Caki2 (cell line): Measurements from ENCODE around the gene RPS3A. TPM values are rescaled to one million over a fixed set of nuclear protein-coding genes. Genes with fewer than 3 reads are reported as not detected.
"Not testable (repeated sequence)": the region's sequence is repeated elsewhere in the genome, so short reads cannot be mapped to it uniquely, and the experiment has no call there.

ENCODE experiments used
- DNase-seq: peaks from one replicate; pipeline ENCODE4 v3.0.0-alpha.2; 2015; ENCODE audit warnings: low read depth
- in situ Hi-C: cut with HindIII; loops from 2 replicates; pipeline ENCODE4 v1.10.0; 2016; ENCODE audit warnings: low sequenced_read_pairs, low pct_unique_long_range_greater_than_20kb, mixed read lengths
- total RNA-seq: library from RNA; depleted of rRNA; stranded (reverse); fragments of >200 nt; shearing (Covaris generic); gene quantifications from 2 replicates; pipeline ENCODE4 v1.2.3, GENCODE V29; 2014; ENCODE audit warnings: low replicate concordance

RPS3A gene
- total RNA-seq, 1 experiment from 2014 or later = 4,461 TPM

DNA sequence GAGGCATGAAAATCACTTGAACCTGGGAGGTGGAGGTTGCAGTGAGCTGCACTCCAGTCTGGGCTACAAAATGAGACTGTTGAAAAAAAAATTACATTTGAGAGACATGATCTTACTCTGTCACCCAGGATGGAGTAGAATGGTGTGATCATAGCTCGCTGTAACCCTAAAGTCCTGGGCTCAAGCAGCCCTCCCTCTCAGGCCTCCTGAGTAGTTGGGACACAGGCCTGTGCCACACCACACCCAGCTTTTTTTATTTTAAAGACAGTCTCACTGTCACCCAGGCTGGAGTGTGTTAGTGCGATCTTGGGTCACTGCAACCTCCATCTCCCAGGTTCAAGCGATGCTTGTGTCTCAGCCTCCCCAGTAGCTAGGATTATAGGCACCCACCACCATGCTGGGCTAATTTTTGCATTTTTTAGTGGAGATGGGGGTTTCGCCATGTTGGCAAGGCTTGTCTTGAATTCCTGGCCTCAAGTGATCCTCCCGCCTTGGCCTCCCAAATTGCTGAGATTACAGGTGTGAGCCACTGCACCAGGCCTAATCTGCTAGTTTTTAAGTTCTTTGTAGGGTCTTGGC is 6.1 kb downstream of the RPS3A start:
- in situ Hi-C loops = no loop called here
- no peak for DNase-seq

DNA sequence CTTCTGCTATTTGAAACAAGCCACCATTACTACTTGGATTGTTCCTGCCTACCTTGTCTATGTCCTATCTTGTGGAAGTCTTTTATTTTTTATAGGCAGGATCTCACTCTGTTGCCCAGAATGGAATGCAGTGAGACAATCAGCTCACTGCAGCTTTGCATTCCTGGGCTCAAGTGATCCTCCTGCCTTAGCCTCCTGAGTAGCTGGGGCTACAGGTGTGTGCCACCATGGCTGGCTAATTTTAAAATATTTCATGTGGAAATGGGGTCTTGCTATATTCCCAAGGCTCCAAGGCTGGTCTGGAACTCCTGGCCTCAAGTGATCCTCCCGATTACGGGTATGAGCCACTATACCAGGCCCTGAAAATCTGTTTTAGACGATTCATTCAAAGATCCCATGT is 7.6 kb downstream of the RPS3A start:
- DNase-seq = no peak
- in situ Hi-C loops = no loop called here

DNA sequence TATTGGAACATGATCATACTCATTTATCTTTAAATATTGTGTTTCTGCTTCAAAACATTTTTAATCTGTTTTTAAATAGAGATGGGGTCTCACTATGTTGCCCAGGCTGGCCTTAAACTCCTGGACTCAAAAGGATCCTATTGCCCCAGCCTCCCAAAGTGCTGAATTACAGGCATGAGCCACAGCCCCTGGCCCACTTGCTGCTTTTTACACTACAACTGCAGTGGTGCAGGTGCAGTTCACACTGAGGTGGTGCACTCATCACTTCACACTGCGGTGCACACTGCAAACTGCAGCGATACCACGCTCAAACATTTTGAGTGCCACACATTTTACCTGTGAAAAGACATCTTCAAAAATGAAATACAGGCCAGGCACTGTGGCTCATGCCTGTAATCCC is 10.8 kb downstream of the RPS3A start:
- in situ Hi-C loops = no loop called here
- no peak for DNase-seq

DNA sequence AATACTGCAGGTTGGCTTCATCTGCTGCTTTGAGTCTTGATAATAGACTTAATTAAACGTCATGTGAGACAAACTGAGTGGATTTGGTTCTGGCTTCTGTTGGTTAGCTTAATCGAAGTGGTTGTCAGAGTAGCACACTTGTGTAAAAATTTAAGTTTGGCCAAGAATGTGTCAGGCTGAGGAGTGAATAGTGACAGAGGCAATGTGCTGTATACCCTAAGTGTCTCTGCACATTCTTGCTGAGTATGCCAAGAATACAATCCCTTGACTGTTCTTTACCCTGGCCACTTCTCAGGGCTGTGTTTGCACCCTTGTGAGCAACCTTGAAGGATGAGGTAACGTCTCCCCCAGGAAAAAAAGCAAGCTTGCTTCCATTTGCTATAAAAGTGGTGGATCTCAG is 14.9 kb downstream of the RPS3A start:
- no peak for DNase-seq
- in situ Hi-C loops = no loop called here

DNA sequence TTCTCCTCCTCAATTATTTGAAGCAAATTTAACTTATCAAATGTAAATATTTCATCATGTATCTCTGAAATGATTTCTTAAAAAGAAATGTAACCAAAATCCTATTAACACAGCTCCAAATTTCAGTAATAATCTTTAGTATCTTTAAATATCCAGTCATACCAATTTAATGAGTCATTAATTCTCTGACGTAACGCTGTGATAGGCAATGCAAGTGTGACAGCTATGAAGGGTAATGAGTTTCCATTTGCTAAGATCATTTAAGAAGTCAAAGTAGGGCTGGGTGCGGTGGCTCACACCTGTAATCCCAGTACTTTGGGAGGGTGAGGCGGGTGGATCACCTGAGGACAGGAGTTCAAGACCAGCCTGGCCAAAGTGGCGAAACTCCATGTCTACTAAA is 15.6 kb downstream of the RPS3A start:
- DNase-seq = no peak
- in situ Hi-C loops = no loop called here

DNA sequence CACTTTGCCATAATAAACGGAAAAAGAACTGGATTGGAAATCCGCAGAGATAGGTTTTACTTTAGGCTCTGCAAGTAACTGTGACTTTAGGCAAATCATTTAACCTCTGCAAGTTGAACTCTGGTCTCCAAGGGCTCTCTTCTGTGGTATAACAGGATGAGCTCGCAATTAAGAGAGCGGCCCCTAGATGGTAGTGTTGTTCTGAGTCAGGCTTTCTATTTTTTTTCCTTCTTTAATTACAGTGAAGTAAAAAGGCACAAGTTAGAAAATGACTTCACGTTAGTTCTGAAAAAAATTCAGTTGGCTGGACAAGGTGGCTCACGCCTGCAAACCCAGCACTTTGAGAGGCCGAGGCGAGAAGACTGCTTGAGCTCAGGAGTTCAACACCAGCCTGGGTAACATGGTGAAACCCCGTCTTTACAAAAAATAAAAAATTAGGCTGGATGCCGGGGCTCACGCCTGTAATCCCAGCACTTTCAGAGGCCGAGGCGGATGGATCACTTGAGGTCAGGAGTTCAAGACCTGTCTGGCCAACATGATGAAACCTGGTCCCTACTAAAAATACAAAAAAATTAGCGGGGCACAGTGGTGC is 18.0 kb downstream of the RPS3A start:
- in situ Hi-C loops = no loop called here
- DNase-seq = peak; percentile 64

DNA sequence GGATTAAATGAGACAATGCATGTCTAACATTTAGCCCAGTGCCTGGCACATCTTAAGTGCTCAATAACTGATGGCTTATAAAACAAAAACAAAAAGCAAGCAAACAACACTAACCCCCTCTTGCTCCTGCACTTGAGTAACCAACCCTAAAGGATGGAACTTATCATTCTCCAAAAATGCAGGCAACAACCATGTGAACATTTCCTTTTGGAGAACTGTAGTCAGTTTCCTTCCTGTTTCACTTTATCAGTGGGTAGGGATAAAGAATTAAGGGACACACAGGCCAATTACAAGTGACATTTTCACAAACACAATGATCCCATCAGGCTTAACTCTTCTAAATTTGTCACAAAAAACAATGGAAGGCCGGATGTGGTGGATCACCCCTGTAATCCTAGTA is 30.4 kb downstream of the RPS3A start:
- no peak for DNase-seq
- in situ Hi-C loops = no loop called here

DNA sequence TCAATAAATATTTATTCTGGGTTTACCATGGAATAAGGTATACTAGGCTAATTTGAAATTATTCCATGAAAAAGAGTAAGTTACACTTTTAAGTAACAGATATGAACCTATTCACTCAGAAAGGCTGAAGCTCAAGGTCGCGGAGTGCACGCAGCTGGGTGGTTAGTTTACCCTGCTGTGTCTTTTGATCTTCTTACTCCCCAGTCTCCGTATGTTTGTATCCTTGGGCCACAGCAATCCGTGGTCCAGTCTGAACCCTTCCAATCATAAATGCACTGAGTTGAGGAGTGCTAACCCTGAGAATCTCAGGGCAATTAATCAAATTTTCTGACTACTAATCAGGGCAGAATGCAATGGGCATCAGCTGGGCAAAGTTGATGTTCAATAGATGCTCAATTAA is 33.9 kb downstream of the RPS3A start:
- DNase-seq = no peak
- in situ Hi-C loops = no loop called here

DNA sequence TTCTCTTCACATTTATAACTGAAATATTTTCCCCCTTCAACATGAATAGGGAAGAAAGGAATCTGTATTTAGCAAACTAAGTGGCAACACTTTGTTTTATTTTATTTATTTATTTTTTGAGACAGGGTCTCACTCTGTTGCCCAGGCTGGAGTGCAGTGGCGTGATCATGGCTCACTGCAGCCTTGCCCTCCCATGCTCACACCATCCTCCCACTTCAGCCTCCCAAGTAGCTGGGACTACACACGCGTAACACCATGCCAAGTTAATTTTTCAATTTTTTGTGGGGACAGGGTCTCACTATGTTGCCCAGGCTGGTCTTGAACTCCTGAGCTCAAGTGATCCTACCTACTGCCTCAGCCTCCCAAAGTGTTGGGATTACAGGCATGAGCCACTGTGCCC is 36.6 kb downstream of the RPS3A start:
- DNase-seq, in situ Hi-C loops: not testable (repeated sequence)

DNA sequence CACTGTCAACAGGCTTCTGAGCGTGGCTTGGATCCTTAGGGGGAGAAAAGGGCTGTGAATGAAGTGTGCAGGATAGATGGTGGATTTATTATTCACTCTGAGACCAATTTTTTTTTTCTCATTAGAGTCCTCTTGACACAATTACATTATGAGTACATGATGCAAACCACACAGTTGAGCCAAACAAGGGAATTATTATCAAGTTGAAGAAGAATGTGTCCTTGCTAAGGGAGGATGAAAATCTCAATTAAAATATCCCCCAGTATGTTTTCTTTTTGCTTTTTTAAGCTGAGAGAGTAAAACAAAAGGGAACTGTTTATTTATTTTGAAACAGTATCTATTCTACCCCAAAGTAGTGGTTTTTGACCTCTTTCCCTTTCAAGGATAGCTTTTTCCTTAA is 40.4 kb downstream of the RPS3A start:
- in situ Hi-C loops = no loop called here
- DNase-seq = no peak

DNA sequence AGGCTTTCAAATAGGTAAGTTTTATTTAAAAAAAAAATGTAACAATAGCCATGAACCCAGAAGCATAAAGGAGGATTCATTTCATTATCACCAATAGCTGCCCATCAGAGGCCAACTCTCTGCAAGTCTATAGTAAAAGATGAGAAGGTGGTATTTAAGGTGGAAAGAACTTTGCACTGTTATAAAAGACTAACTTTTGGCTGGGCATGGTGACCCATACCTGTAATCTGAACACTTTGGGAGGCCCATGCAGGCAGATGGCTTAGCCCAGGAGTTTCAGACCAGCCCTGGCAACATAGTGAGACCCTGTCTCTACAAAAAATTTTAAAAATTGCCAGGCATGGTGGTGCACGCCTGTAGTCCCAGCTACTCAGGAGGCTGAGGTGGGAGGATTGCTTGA is 43.3 kb downstream of the RPS3A start:
- in situ Hi-C loops = no loop called here
- no peak for DNase-seq

DNA sequence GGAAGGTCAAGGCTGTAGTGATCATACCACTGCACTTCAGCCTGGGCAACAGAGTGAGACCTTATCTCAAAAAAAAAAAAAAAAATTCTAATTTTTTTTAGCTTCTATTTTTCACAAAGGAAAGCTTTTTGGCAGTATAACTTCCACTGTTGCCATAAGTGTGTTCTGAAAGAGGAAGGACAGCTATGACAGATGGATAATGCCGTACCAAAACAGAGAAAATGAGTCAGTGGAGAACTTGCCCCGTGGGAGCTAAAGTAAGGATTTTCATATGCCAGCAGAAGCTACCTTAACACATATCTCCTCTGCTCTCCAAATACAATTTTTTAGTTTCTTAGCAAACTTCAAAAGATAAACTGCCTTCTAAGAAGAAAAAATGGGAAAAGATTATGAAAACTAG is 43.7 kb downstream of the RPS3A start:
- in situ Hi-C loops = no loop called here
- no peak for DNase-seq

DNA sequence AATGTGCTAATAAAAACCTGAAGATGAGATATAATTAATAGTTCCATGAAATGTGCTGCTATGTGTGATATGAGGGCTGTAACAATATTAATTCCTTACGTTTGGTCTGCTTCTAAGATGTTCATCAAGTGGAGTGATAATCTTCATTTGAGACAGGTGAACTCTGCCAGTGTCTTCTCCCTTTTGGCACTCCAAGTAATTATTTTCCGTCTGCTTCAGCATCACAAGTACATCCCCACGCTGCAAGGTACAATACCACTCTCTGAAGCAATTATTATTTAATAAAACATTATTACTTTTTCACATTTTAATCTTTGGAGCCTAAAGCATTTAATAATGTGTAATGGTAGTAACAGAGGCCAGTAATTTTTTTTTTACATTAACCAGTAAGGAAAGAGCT is 44.4 kb downstream of the RPS3A start:
- in situ Hi-C loops = no loop called here
- DNase-seq = no peak

DNA sequence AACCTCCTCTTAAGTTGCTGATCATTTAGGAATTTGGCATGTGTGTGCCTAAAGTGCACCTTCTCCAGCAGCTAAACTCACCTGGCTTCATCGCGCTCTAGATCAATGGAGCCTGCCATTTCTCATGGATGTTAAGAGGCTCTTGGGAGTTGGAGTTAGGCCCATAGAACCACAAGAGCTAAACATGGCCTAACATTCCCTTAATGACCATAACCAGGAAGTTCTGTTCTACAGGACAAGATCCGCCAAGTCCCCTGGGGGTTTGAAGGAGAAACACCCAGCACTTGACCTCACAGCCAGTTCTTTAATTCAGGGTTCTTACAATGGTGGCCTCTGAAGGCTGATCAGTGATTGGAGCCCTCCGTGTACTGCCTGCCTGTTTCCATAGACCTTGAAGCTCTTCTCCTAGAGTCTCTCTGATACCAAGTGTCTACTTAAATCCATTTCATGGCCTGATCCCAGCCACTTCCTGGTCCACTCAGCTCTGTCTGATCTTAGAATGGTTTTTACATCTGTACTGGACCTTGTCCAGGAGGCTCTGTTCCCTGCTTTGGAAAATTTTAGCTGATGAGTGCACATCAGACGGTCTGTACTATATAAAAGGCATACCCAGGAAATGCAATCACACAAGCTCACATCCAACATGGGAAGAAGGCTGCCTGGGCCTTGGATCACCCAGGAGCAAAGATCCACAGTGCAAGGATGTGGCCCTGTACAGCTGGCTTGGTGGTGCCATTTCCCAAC is 45.1 kb downstream of the RPS3A start:
- in situ Hi-C loops = no loop called here
- DNase-seq = no peak

DNA sequence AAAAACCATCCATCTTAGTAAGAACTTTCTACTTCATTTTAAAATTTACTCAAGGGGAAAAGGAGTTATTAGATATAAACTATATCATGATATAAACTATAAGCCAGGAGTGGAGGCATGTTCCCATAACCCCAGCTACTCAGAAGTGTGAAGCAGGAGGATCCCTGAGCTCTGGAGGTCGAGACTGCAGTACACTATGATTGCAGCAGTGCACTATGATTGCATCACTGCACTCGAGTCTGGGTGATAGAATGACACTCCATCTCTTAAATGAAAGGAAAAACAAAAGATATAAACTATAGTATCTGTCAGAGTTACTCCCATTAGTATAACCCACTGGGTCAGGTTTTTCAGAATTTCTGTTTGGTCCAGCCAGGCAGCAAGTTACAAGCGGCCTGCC is 47.6 kb downstream of the RPS3A start:
- DNase-seq = no peak
- in situ Hi-C loops = no loop called here

DNA sequence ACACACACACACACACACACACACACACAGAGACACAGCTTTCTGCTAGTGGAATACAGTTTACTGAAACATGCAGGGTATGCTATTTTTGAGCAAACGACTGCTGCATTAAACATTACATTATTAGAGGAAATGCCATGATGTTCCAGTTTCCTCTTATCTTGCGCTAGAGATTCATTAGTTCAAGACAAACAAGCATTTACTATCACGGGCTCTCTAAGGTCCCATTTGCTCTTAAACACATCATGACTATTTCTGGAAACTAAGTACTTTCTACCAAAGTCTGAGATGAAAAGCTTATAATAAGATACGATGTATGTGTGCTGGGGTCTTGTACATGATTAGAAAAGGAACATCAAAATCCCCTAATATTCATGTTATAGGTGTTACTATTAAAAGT is 48.8 kb downstream of the RPS3A start:
- in situ Hi-C loops = no loop called here
- DNase-seq = no peak

DNA sequence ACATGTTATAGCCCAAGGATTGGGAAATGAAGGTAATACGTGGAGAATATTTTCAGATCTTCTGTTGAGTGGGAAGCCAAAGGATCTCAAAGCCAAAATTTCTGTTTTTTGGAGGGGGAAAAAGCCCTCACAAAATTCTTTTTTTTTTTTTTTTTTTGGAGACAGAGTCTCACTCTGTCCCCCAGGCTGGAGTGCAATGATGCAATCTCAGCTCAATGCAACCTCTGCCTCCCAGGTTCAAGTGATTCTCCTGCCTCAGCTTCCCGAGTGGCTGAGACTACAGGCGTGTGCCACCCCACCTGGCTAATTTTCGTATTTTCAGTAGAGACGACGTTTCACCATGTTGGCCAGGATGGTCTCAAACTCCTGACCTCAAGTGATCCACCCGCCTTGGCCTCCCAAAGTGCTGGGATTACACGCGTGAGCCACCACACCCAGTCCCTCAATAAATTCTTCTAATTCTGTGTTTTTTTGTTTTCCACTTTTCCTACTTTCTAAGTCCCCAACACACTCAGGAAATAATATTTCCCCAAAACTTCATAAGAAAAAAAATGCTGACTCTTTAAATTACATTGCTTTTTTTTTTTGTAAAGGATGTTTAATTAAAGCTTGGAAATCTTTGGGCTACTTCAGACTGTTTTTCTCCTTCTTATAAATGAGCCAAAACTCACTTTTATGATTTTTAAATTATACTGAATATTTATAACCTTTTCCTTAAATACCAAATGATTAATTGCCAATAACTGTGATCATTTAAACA is 51.6 kb downstream of the RPS3A start:
- DNase-seq = no peak
- in situ Hi-C loops = no loop called here

DNA sequence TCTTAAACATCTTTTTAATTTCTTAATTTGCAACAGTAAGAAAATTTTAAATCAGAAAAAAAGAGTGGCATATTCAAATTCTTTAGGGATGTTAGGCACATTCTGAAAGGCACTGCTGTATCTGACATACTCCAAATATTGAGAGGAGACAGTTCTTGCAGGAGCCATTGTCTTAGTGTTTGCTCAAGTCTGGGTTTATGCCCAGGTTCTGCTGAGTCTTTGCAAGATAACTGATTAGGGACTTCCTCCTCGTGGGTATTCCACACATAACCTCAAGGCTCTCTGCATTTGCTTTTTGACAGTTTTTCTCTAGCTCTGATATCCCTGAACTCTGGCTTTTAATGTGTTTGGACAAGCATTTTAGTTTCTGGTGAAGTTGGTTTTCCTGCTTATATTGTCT is 52.6 kb downstream of the RPS3A start:
- in situ Hi-C loops = no loop called here
- no peak for DNase-seq

DNA sequence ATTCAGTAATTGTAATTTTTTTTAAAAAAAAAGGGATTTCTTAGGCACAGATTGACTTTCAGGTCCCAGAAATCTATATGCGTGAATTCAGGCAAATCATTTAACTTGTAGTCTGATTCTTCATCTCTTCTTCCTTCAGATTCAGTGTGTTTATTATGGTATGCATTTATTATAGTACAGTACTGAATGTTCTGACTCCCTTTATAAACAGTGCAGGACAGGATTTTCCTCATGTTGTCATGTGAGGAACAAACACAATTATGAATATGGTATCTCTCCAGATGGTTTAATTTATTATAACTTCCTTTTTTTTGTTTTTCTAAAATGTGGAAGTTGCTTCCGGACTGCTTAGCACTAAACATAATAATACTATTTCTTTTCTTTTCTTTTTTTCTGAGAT is 54.2 kb downstream of the RPS3A start:
- in situ Hi-C loops = no loop called here
- DNase-seq = no peak
